HG02981 (cell line): Measurements from ENCODE around the gene TECPR2.
"Not testable (repeated sequence)": the region's sequence is repeated elsewhere in the genome, so short reads cannot be mapped to it uniquely, and the experiment has no call there.

Experiments
- ATAC-seq: cut with Tn5 transposase; IDR thresholded peaks from one replicate; pipeline ENCODE4 v1.9.1; 2021; ENCODE audit warnings: mild to moderate bottlenecking, moderate library complexity; ENCODE audit not compliant: unreplicated experiment

TECPR2 gene

GRCh38 chr14:102333795-102334705, 28.7 kb upstream of the TECPR2 start:
- ATAC-seq, result no peak

- ATAC-seq, result no peak
Observed at GRCh38 chr14:102335163-102335562, 27.6 kb upstream of the TECPR2 start.

GRCh38 chr14:102338724-102339123, 24.0 kb upstream of the TECPR2 start:
- no peak for ATAC-seq

GRCh38 chr14:102341566-102341965, 21.2 kb upstream of the TECPR2 start:
- no peak for ATAC-seq

- no peak for ATAC-seq
Observed at GRCh38 chr14:102342238-102342637, 20.5 kb upstream of the TECPR2 start.

- no peak for ATAC-seq
Observed at GRCh38 chr14:102344084-102344483, 18.7 kb upstream of the TECPR2 start.

- ATAC-seq, result no peak
Observed at GRCh38 chr14:102344485-102344884, 18.3 kb upstream of the TECPR2 start.

GRCh38 chr14:102345232-102345631, 17.5 kb upstream of the TECPR2 start:
- ATAC-seq, result no peak

GRCh38 chr14:102346645-102347044, 16.1 kb upstream of the TECPR2 start:
- ATAC-seq, result no peak

GRCh38 chr14:102348376-102348775, 14.4 kb upstream of the TECPR2 start:
- ATAC-seq, result no peak

GRCh38 chr14:102351023-102351422, 11.7 kb upstream of the TECPR2 start:
- ATAC-seq, result no peak

- ATAC-seq, result not testable (repeated sequence)
Observed at GRCh38 chr14:102351593-102351992, 11.1 kb upstream of the TECPR2 start.

GRCh38 chr14:102352213-102352612, 10.5 kb upstream of the TECPR2 start:
- no peak for ATAC-seq

- ATAC-seq, result no peak
Observed at GRCh38 chr14:102353126-102353619, 9.6 kb upstream of the TECPR2 start.

GRCh38 chr14:102356280-102356679, 6.5 kb upstream of the TECPR2 start:
- ATAC-seq, result no peak

GRCh38 chr14:102359341-102359740, 3.4 kb upstream of the TECPR2 start:
- no peak for ATAC-seq

- no peak for ATAC-seq
Observed at GRCh38 chr14:102360388-102360787, 2.4 kb upstream of the TECPR2 start.

GRCh38 chr14:102362084-102362483, 657 bp upstream of the TECPR2 start:
- ATAC-seq, result peak; percentile 36

- peak; percentile 23 for ATAC-seq
Observed at GRCh38 chr14:102363182-102363943, 622 bp downstream of the TECPR2 start.

- ATAC-seq, result no peak
Observed at GRCh38 chr14:102370305-102370809, 7.6 kb downstream of the TECPR2 start.

- no peak for ATAC-seq
Observed at GRCh38 chr14:102371361-102371760, 8.6 kb downstream of the TECPR2 start.

GRCh38 chr14:102373110-102373509, 10.4 kb downstream of the TECPR2 start:
- no peak for ATAC-seq
